Thymus (tissue), 11 donors: ENCODE results near the gene AKR7A2. TPM values are rescaled to one million over a fixed set of nuclear protein-coding genes. Genes with fewer than 3 reads are reported as not detected.

Experiments
- DNase-seq, 9 donors: peaks; one replicate each; pipeline ENCODE4 v3.0.0-alpha.2; 2013; ENCODE audit warnings: low spot score in 9 of 9, low read depth in 6 of 9, missing footprints in 1 of 9
- H3K27ac ChIP-seq, 2 donors: one replicate each; pipeline ENCODE4 v1.5.1; 2013; ENCODE audit warnings: control low read depth in 1 of 2, low read depth in 1 of 2, low read length in 1 of 2, mild to moderate bottlenecking in 1 of 2, moderate library complexity in 1 of 2
- H3K27me3 ChIP-seq, 2 donors: one replicate each; pipeline ENCODE4 v1.5.1; 2013; ENCODE audit warnings: low read length in 1 of 2; ENCODE audit not compliant: control insufficient read depth in 2 of 2, insufficient read depth in 1 of 2
- H3K36me3 ChIP-seq, 2 donors: one replicate each; pipeline ENCODE4 v1.5.1; 2013; ENCODE audit warnings: low read length in 1 of 2, mild to moderate bottlenecking in 1 of 2, moderate library complexity in 1 of 2; ENCODE audit not compliant: control insufficient read depth in 2 of 2, insufficient read depth in 2 of 2
- H3K4me1 ChIP-seq, 2 donors: one replicate each; pipeline ENCODE4 v1.5.1; 2013; ENCODE audit warnings: low read length in 2 of 2; ENCODE audit not compliant: control insufficient read depth in 2 of 2, insufficient read depth in 2 of 2
- H3K4me3 ChIP-seq, 2 donors: one replicate each; pipeline ENCODE4 v1.5.1; 2013; ENCODE audit warnings: low read length in 2 of 2, control low read depth in 1 of 2, mild to moderate bottlenecking in 1 of 2
- H3K9me3 ChIP-seq, 2 donors: one replicate each; pipeline ENCODE4 v1.5.1; 2013; ENCODE audit warnings: low read length in 1 of 2, mild to moderate bottlenecking in 1 of 2; ENCODE audit not compliant: control insufficient read depth in 2 of 2, insufficient read depth in 1 of 2
- WGBS: extraction: QIAGEN DNeasy Blood & Tissue Kit; methylation state at CpG from one replicate; pipeline ENCODE4 v1.1.7; 2013; 5-methylcytosine and 5-hydroxymethylcytosine counted together
- polyA plus RNA-seq: library from polyadenylated mRNA; stranded (reverse); fragments of 200-250 nt; gene quantifications from one replicate; pipeline ENCODE4 v1.2.3, GENCODE V29; 2013
- total RNA-seq: library from RNA; stranded (reverse); fragments of 120-200 nt; gene quantifications from one replicate; pipeline ENCODE4 v1.2.4, GENCODE V29; 2013
- donor health status: healthy.

AKR7A2 gene
- total and polyA plus RNA-seq, 2 donors, result 24.8 to 54.3 TPM

DNA sequence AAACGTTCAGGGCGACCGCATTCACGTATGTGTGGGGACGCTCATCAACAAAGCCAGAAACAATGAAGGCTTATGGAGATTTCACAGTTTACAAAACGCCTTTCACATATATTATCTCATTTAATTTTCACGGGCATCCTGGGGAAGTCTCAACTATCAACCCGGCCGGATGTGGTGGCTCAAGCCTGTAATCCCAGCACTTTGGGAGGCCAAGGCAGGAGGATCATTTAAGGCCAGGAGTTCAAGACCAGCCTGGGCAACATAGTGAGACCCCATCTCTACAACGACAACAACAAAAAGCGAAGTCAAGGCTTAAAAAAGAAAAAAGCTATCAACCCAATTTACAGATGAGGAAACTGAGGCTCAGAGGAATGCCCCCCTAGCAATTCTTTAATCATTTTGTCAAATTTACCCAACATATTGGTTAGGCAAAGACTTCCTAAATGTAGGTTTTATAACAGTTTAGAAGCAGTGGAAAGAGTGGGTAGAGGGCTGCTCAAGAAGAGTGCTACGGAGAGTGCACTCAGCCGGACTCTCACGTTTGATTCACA lies 28.5 kb upstream of the AKR7A2 start:
- peaks cover 46 to 68% of the 10 kb centered on the region in 2 donors for H3K36me3 ChIP-seq
- no peak for DNase-seq

DNA sequence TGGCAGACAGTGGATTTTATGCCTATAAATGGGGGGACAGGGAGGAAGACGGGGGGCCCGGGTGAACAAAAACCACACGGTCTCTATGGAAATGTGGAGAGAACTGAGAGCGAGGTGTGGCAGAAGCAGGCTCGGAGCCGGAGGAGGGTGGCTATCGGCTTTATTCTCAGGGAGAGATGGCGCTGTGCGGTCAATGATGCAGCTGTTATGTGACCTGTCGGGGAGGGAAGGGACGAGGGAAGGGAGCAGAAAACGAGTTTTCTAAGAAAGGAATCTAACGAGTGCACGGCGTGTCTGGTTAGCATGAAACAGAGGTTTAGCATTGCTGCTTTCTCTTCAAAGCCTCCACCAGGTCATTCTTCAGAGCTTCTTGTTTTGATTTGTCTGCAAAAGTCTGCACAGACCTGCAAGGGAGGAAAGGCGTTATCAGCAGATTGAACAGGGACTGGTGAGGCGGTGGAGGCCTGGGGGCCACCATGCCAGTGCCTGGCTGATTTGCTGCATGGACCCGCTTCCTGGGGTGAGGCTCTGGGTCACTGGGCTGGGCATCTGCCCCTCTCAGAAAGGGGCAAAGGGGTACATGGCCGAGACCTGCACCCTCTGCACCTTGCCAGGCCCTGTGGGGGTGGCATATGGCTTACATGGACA lies 27.4 kb upstream of the AKR7A2 start:
- Histone ChIP-seq H3K4me1 (peaks cover 0 to 8% of the 10 kb centered on the region in 2 donors), H3K36me3 (peaks cover 39 to 57% of the 10 kb centered on the region in 2 donors)
- no peak for DNase-seq

More for the DNA sequence above, 28.5 kb upstream of the AKR7A2 start:
- Histone ChIP-seq H3K27me3 (no peaks in the 10 kb centered on the region), H3K4me3 (no peak overlapping the region), H3K9me3 (no peaks in the 10 kb centered on the region), H3K4me1 (peaks cover 0 to 8% of the 10 kb centered on the region in 2 donors), H3K27ac (no peak overlapping the region)
- WGBS, result 98% methylated on average over 14 of the region's 14 CpGs

DNA sequence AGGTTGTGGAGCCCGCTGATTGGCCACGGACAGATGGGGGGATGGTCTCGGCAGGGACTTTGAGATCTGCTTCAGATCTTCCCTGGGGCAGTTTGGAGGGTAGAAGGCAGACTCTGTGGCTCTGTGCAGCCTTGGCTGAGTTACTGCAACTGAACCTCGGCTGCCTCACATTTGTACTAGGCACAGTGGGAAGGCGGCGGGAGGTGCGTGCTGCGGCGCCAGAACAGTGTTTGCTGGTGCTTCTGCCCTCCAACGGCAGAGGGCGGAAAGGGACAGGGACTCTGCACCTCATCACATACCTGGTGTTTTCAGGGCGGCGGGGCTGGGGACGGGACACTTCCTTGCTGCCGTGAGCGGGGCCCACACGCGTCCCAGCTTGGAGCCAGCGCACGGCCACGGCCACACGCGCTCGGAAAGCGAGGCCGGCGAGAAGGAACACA lies 26.4 kb upstream of the AKR7A2 start:
- 93% methylated on average over 27 of the region's 27 CpGs for WGBS
- no peaks in the 10 kb centered on the region for H3K9me3 ChIP-seq
- no peak overlapping the region for H3K27ac ChIP-seq
- H3K36me3 ChIP-seq, result peaks cover 31 to 47% of the 10 kb centered on the region in 2 donors
- H3K4me1 ChIP-seq, result peaks cover 0 to 8% of the 10 kb centered on the region in 2 donors
- no peak overlapping the region for H3K4me3 ChIP-seq
- H3K27me3 ChIP-seq, result no peaks in the 10 kb centered on the region
- DNase-seq, result no peak

More for the DNA sequence above, 27.4 kb upstream of the AKR7A2 start:
- 96% methylated on average over 19 of the region's 19 CpGs for WGBS
- no peaks in the 10 kb centered on the region for H3K27me3 ChIP-seq
- no peak overlapping the region for H3K27ac ChIP-seq
- no peak overlapping the region for H3K4me3 ChIP-seq
- no peaks in the 10 kb centered on the region for H3K9me3 ChIP-seq

DNA sequence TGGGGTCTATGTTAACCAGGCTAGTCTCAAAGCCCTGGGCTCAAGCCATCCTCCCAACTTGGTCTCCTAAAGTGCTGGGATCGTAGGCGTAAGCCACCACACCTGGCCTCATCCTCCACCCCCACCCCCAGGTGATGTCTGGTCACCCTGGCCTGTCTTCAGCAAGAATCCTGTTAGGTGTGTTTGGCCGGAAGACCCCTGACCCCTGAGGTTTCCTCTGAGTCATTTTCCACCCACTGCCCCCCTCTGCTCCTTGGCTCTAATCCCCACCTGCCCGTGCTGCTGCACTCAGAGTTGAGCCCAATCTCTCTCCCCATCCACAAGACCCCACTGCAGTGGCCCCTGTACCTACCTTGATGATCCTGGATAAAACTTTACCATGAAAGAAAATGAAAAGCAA lies 25.3 kb upstream of the AKR7A2 start:
- Histone ChIP-seq H3K9me3 (no peaks in the 10 kb centered on the region), H3K27ac (no peak overlapping the region), H3K4me1 (peaks cover 0 to 8% of the 10 kb centered on the region in 2 donors), H3K36me3 (peaks cover 26 to 36% of the 10 kb centered on the region in 2 donors), H3K27me3 (no peaks in the 10 kb centered on the region), H3K4me3 (no peak overlapping the region)
- WGBS, result 96% methylated on average over 4 of the region's 4 CpGs
- no peak for DNase-seq

DNA sequence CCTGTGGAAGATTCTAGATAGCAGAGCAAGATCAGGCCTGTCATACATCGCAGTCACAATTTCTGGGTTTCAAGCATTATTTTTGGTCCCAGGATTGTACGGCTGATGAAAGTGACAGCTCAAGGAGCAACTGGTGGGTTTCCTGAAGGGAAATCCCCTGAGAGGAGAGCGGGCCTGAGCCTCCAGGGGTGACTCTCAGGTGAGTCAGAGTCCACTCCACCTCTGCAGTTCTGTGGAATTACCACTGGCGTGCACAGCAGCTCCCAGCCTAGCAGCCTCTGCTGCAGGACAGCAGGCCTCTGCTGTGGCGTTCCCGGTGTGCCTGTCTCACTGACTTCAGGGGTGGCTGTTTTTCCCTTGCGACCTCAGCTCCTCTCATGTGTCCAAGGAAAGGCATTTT lies 24.6 kb upstream of the AKR7A2 start:
- peaks cover 0 to 6% of the 10 kb centered on the region in 2 donors for H3K4me1 ChIP-seq
- H3K27ac ChIP-seq, result no peak overlapping the region
- no peaks in the 10 kb centered on the region for H3K27me3 ChIP-seq
- no peaks in the 10 kb centered on the region for H3K9me3 ChIP-seq
- H3K36me3 ChIP-seq, result peaks cover 21 to 34% of the 10 kb centered on the region in 2 donors
- DNase-seq, result no peak
- 95% methylated on average over 7 of the region's 7 CpGs for WGBS
- H3K4me3 ChIP-seq, result no peak overlapping the region

DNA sequence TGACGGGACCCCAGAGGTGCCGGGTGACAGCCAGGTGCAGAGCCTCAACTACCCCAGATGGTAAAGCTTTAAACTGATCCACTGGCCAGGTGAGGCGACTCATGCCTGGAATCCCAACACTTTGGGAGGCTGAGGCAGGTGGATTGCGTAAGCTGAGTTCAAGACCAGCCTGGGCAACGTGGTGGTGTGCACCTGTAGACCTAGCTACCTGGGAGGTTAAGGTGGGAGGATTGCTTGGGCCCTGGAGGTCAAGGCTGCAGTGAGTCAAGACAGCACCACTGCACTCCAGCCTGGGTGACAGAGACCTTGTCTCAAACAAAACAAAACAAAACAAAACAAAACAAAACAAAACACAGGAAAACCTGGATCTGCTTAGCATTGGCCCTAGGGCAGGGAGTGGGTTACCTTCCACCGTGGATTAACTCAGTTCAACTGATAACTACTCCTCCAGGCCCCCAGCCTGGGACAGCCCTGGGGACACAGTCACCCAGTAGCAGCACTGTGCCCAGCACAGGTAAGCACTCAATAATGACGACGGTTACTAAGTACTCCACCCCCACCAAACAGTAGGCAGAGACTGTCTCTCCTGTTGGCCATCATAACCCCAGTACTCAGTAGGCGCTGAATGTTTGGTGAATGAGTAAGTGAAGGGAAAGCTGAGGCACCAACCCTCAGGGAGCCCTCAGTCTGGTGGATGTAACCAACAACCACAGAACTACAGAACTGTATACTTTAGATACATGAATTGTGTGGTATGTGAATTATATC lies 21.8 kb upstream of the AKR7A2 start:
- peaks cover 2 to 13% of the 10 kb centered on the region in 2 donors for H3K36me3 ChIP-seq
- WGBS, result 87% methylated on average over 9 of the region's 9 CpGs

DNA sequence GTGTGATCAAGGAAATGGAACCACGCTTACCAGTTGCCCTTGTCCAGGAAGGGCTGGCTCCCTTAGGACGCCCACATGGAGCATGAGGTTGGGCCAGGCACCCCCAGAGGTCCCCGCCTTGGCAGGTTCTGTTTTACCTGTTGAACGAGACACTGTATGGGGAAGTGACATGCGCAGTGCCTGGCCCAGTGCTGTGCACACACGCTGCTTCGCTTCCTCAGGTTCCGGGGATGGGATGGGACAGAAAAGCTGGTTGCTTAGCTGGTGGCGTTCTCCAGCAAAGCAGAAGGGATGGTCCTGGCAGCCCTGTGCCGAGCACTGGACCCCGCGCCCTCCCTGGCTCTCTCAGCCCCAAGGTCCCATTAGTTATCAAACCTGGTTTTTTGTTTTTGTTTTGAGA lies 20.9 kb upstream of the AKR7A2 start:
- Histone ChIP-seq H3K36me3 (peaks cover 2 to 10% of the 10 kb centered on the region in 2 donors), H3K27ac (no peak overlapping the region), H3K4me1 (no peaks in the 10 kb centered on the region), H3K27me3 (no peaks in the 10 kb centered on the region), H3K9me3 (no peaks in the 10 kb centered on the region), H3K4me3 (no peak overlapping the region)
- DNase-seq, result no peak
- 98% methylated on average over 12 of the region's 12 CpGs for WGBS

More for the DNA sequence above, 21.8 kb upstream of the AKR7A2 start:
- Histone ChIP-seq H3K4me3 (no peak overlapping the region), H3K27me3 (no peaks in the 10 kb centered on the region), H3K9me3 (no peaks in the 10 kb centered on the region), H3K27ac (no peak overlapping the region), H3K4me1 (no peaks in the 10 kb centered on the region)
- no peak for DNase-seq

DNA sequence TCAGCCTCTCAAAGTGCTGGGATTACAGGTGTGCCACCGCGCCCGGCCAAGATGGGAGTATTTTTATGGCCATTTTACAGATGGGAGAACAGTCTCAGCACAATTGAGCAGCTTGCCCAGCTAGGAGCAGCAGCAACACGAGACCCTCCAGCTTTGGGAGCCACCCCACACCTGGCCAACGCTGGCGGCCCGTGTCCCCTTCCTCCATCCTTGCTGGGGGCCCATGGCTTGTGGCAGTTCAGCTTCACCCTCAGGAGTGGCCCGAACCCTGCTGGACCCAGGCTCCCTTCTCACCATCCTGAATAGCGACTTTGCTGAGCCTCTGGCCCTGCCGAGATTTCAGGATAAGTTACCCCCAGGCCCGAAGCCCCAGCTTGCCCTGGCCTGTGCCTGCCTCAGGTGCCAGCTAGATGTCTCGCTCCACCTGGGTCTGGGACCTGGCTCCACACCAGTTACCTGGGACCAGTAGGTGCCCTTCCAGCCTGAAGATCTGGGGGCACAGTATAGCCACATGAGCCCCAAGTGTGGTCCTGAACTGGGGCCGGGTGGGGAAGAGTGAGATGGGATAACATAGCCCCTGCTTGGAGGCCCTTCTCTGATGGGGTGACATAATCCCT lies 19.4 kb upstream of the AKR7A2 start:
- Histone ChIP-seq H3K9me3 (no peaks in the 10 kb centered on the region), H3K4me1 (no peaks in the 10 kb centered on the region), H3K4me3 (no peak overlapping the region), H3K27me3 (no peaks in the 10 kb centered on the region), H3K36me3 (peaks cover 0 to 4% of the 10 kb centered on the region in 2 donors), H3K27ac (no peak overlapping the region)
- no peak for DNase-seq
- 97% methylated on average over 13 of the region's 13 CpGs for WGBS
